GM23338 (cell line): Measurements from ENCODE around the gene USH2A. TPM values are rescaled to one million over a fixed set of nuclear protein-coding genes. Genes with fewer than 3 reads are reported as not detected.

ENCODE experiments used
- ATAC-seq: fragments of 200-7000 bp; cut with Tn5 transposase; 3 replicates; pipeline ENCODE4 v1.9.1; 2020
- DNase-seq: peaks from one replicate; pipeline ENCODE4 v3.0.0-alpha.2; 2015; ENCODE audit warnings: low spot score
- H2AFZ ChIP-seq: fragments of 200-600 bp; sonication (generic); 2 replicates; pipeline ENCODE4 v1.8.0; 2016; ENCODE audit warnings: antibody characterized with exemption, mild to moderate bottlenecking, moderate library complexity
- H3F3A ChIP-seq: fragments of 200-600 bp; sonication (generic); replicated peaks from 2 replicates; pipeline ENCODE4 v1.8.0; 2017; ENCODE audit warnings: antibody characterized with exemption, mixed run types, low read depth
- H3K27ac ChIP-seq: fragments of 200-600 bp; sonication (generic); 2 replicates; pipeline ENCODE4 v1.6.1; 2016; ENCODE audit warnings: low read depth
- H3K27me3 ChIP-seq: fragments of 200-600 bp; sonication (generic); 2 replicates; pipeline ENCODE4 v1.8.0; 2016; ENCODE audit warnings: mild to moderate bottlenecking, mixed run types, moderate library complexity; ENCODE audit not compliant: insufficient read depth
- H3K36me3 ChIP-seq: fragments of 200-600 bp; sonication (generic); 2 replicates; pipeline ENCODE4 v1.8.0; 2016; ENCODE audit warnings: mild to moderate bottlenecking; ENCODE audit not compliant: insufficient read depth
- H3K4me1 ChIP-seq: fragments of 200-600 bp; sonication (generic); 2 replicates; pipeline ENCODE4 v1.8.0; 2016; ENCODE audit warnings: mild to moderate bottlenecking, moderate library complexity; ENCODE audit not compliant: insufficient read depth
- H3K4me2 ChIP-seq: fragments of 200-600 bp; sonication (generic); 2 replicates; pipeline ENCODE4 v1.7.1; 2017; ENCODE audit warnings: mixed run types
- H3K4me3 ChIP-seq: fragments of 200-600 bp; sonication (generic); 2 replicates; pipeline ENCODE4 v1.6.1; 2016; ENCODE audit warnings: mixed run types
- H3K79me2 ChIP-seq: fragments of 200-600 bp; sonication (generic); replicated peaks from 2 replicates; pipeline ENCODE4 v1.8.0; 2017; ENCODE audit warnings: mild to moderate bottlenecking; ENCODE audit not compliant: insufficient read depth
- H3K9me2 ChIP-seq: fragments of 200-600 bp; sonication (generic); 2 replicates; pipeline ENCODE4 v1.8.0; 2017; ENCODE audit not compliant: insufficient read depth
- H4K20me1 ChIP-seq: fragments of 200-600 bp; sonication (generic); replicated peaks from 2 replicates; pipeline ENCODE4 v1.8.0; 2017; ENCODE audit warnings: mild to moderate bottlenecking; ENCODE audit not compliant: insufficient read depth
- H3K27ac Mint-ChIP-seq: 2 replicates; pipeline ENCODE4 v1.8.0; 2020; ENCODE audit warnings: inconsistent platforms, mild to moderate bottlenecking, moderate library complexity, mixed read lengths
- H3K27me3 Mint-ChIP-seq: 3 replicates; pipeline ENCODE4 v1.8.0; 2022; ENCODE audit warnings: low read depth, mild to moderate bottlenecking, moderate library complexity, mixed read lengths, inconsistent platforms; ENCODE audit not compliant: insufficient read depth, poor library complexity
- H3K36me3 Mint-ChIP-seq: 3 replicates; pipeline ENCODE4 v1.8.0; 2021; ENCODE audit warnings: low read depth, mild to moderate bottlenecking, inconsistent platforms, moderate library complexity, mixed read lengths
- H3K4me1 Mint-ChIP-seq: 3 replicates; pipeline ENCODE4 v1.8.0; 2020; ENCODE audit warnings: mild to moderate bottlenecking, inconsistent platforms, mixed read lengths
- H3K4me3 Mint-ChIP-seq: 3 replicates; pipeline ENCODE4 v1.8.0; 2021; ENCODE audit warnings: moderate library complexity, mild to moderate bottlenecking, inconsistent platforms, mixed read lengths
- H3K9me3 Mint-ChIP-seq: 3 replicates; pipeline ENCODE4 v1.8.0; 2020; ENCODE audit warnings: moderate library complexity, mild to moderate bottlenecking, inconsistent platforms, mixed read lengths
- CREB1 ChIP-seq: fragments of 250-450 bp; sonication (Bioruptor Pico); IDR thresholded peaks from 2 replicates; pipeline ENCODE4 v1.5.0; 2020; ENCODE audit warnings: low read depth, mild to moderate bottlenecking, moderate library complexity
- EZH2 ChIP-seq: fragments of 200-600 bp; sonication (generic); IDR thresholded peaks from one replicate; pipeline ENCODE4 v1.8.0; 2017; ENCODE audit warnings: antibody characterized with exemption, mild to moderate bottlenecking, low read depth; ENCODE audit not compliant: unreplicated experiment
- EZH2phosphoT487 ChIP-seq: fragments of 200-600 bp; sonication (generic); IDR thresholded peaks from one replicate; pipeline ENCODE4 v1.8.1; 2018; ENCODE audit warnings: antibody characterized with exemption; ENCODE audit not compliant: unreplicated experiment
- JUNB ChIP-seq: IDR thresholded peaks from one replicate; pipeline ENCODE4 v1.6.1; 2016; ENCODE audit warnings: antibody characterized with exemption; ENCODE audit not compliant: unreplicated experiment
- NANOG ChIP-seq: IDR thresholded peaks from 2 replicates; pipeline ENCODE4 v1.6.1; 2016; ENCODE audit warnings: antibody characterized with exemption, borderline replicate concordance
- STAT1 ChIP-seq: IDR thresholded peaks from one replicate; pipeline ENCODE4 v1.6.1; 2016; ENCODE audit warnings: antibody characterized with exemption; ENCODE audit not compliant: unreplicated experiment
- ZNF114 ChIP-seq: fragments of 250-450 bp; sonication (Bioruptor Pico); IDR thresholded peaks from 2 replicates; pipeline ENCODE4 v1.5.0; 2020; ENCODE audit warnings: mild to moderate bottlenecking, moderate library complexity
- ZNF331 ChIP-seq: fragments of 250-450 bp; sonication (Bioruptor Pico); IDR thresholded peaks from 2 replicates; pipeline ENCODE4 v1.5.0; 2020; ENCODE audit warnings: low read depth, mild to moderate bottlenecking, moderate library complexity
- long read RNA-seq: library from polyadenylated mRNA; unstranded; transcript quantifications from one replicate; pipeline ENCODE4 v2.0.0, GENCODE V29; 2020; ENCODE audit not compliant: unreplicated experiment
- polyA plus RNA-seq: library from polyadenylated mRNA; unstranded; fragments of >200 nt; fragmentation: Nextera tagmentation; extraction: Ambion mirVana; gene quantifications from 2 replicates; pipeline ENCODE4 v1.2.1, GENCODE V29; 2016
- total RNA-seq: library from RNA; depleted of rRNA; stranded (reverse); fragments of >200 nt; shearing (Covaris generic); gene quantifications from 2 replicates; pipeline ENCODE4 v1.2.3, GENCODE V29; 2014; rRNA removed
- TF ChIP-seq, protein P1 (sequence below): IDR thresholded peaks from one replicate; pipeline ENCODE4 v1.6.1; 2018; ENCODE audit warnings: antibody characterized with exemption; ENCODE audit not compliant: unreplicated experiment
- TF ChIP-seq, protein P2 (sequence below): fragments of 250-450 bp; sonication (Bioruptor Pico); IDR thresholded peaks from 2 replicates; pipeline ENCODE4 v1.5.0; 2020; ENCODE audit warnings: mild to moderate bottlenecking, moderate library complexity
- TF ChIP-seq, protein P3 (sequence below): IDR thresholded peaks from 2 replicates; pipeline ENCODE4 v1.6.1; 2016; ENCODE audit warnings: antibody characterized with exemption

USH2A gene, protein sequence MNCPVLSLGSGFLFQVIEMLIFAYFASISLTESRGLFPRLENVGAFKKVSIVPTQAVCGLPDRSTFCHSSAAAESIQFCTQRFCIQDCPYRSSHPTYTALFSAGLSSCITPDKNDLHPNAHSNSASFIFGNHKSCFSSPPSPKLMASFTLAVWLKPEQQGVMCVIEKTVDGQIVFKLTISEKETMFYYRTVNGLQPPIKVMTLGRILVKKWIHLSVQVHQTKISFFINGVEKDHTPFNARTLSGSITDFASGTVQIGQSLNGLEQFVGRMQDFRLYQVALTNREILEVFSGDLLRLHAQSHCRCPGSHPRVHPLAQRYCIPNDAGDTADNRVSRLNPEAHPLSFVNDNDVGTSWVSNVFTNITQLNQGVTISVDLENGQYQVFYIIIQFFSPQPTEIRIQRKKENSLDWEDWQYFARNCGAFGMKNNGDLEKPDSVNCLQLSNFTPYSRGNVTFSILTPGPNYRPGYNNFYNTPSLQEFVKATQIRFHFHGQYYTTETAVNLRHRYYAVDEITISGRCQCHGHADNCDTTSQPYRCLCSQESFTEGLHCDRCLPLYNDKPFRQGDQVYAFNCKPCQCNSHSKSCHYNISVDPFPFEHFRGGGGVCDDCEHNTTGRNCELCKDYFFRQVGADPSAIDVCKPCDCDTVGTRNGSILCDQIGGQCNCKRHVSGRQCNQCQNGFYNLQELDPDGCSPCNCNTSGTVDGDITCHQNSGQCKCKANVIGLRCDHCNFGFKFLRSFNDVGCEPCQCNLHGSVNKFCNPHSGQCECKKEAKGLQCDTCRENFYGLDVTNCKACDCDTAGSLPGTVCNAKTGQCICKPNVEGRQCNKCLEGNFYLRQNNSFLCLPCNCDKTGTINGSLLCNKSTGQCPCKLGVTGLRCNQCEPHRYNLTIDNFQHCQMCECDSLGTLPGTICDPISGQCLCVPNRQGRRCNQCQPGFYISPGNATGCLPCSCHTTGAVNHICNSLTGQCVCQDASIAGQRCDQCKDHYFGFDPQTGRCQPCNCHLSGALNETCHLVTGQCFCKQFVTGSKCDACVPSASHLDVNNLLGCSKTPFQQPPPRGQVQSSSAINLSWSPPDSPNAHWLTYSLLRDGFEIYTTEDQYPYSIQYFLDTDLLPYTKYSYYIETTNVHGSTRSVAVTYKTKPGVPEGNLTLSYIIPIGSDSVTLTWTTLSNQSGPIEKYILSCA (N-terminal part only)
- total RNA-seq (under 0.01 and 0.03 TPM in 2 replicates), polyA plus RNA-seq (0.03 and 0.26 TPM in 2 replicates)
- long read RNA-seq, result 0 reads

DNA sequence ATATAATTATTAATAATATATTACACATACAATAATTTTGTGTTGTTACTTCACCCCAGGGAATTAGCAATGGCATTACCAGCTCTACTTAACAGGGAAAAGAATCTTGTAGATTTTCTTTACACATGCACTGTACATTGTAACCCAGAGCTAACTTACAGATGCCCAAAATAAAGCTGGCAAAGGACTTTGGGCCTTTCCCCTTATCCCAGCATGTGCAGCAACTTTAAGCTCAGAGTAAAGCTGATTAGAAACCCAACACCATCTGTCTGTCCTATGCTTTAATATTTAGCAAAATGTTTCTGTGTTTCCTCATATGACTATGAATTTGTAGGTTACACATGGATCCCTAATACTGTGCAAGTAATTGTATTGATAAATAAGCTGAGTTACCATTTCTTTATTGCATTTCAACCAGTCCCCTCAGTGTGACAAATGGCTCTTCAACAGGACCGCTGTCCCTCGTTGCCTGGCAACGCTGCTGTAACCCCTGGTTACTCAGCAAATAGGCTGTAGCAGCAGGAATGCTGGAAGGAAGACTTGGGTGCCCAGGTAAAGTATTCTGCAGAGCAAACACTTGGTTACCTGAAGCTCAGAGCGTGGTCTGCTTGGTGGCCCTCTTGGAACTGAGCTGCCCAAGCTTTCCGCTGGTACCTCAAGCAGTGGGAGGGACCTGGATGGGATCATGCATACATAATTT is at the start of gene USH2A:
TSS of gene USH2A (minus strand) at position 628 of the 700 bp plus-strand sequence. CDS start 1,112 bp downstream, outside the sequence.
- Mint-ChIP-seq H3K4me1 (peaks cover 4% of the 10 kb centered on the region; the same call in 1 of the 3 replicates), H3K36me3 (no peaks in the 10 kb centered on the region), H3K27ac (no peak within 1 kb of the TSS), H3K4me3 (no peak within 1 kb of the TSS), H3K27me3 (no peaks in the 10 kb centered on the region), H3K9me3 (no peaks in the 10 kb centered on the region)
- no peak within 1 kb of the TSS for H3K4me2 ChIP-seq
- H3K4me1 ChIP-seq, result no peaks in the 10 kb centered on the region
- H3K79me2 ChIP-seq, result no peaks in the 10 kb centered on the region
- H3K27ac ChIP-seq, result no peak within 1 kb of the TSS
- no peaks in the 10 kb centered on the region for H3K36me3 ChIP-seq
- peak within 1 kb of the TSS; percentile 60; the same call in 1 of the 2 replicates for H2AFZ ChIP-seq
- no peak within 1 kb of the TSS for H3K4me3 ChIP-seq
- peak; percentile 49 for ATAC-seq
- no peaks in the 10 kb centered on the region for H3K9me2 ChIP-seq
- H3F3A ChIP-seq, result no peaks in the 10 kb centered on the region
- H3K27me3 ChIP-seq, result no peaks in the 10 kb centered on the region
- H4K20me1 ChIP-seq, result no peaks in the 10 kb centered on the region
- DNase-seq, result peak; percentile 42
- TF ChIP-seq, protein P1, sequence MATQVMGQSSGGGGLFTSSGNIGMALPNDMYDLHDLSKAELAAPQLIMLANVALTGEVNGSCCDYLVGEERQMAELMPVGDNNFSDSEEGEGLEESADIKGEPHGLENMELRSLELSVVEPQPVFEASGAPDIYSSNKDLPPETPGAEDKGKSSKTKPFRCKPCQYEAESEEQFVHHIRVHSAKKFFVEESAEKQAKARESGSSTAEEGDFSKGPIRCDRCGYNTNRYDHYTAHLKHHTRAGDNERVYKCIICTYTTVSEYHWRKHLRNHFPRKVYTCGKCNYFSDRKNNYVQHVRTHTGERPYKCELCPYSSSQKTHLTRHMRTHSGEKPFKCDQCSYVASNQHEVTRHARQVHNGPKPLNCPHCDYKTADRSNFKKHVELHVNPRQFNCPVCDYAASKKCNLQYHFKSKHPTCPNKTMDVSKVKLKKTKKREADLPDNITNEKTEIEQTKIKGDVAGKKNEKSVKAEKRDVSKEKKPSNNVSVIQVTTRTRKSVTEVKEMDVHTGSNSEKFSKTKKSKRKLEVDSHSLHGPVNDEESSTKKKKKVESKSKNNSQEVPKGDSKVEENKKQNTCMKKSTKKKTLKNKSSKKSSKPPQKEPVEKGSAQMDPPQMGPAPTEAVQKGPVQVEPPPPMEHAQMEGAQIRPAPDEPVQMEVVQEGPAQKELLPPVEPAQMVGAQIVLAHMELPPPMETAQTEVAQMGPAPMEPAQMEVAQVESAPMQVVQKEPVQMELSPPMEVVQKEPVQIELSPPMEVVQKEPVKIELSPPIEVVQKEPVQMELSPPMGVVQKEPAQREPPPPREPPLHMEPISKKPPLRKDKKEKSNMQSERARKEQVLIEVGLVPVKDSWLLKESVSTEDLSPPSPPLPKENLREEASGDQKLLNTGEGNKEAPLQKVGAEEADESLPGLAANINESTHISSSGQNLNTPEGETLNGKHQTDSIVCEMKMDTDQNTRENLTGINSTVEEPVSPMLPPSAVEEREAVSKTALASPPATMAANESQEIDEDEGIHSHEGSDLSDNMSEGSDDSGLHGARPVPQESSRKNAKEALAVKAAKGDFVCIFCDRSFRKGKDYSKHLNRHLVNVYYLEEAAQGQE, result no peak
- TF ChIP-seq CREB1 (CRISPR knock-in tag) (no peak), JUNB (no peak), STAT1 (no peak), EZH2phosphoT487 (no peak), EZH2 (no peak), NANOG (no peak), ZNF331 (CRISPR knock-in tag) (no peak), ZNF114 (CRISPR knock-in tag) (no peak)
- TF ChIP-seq, protein P2, sequence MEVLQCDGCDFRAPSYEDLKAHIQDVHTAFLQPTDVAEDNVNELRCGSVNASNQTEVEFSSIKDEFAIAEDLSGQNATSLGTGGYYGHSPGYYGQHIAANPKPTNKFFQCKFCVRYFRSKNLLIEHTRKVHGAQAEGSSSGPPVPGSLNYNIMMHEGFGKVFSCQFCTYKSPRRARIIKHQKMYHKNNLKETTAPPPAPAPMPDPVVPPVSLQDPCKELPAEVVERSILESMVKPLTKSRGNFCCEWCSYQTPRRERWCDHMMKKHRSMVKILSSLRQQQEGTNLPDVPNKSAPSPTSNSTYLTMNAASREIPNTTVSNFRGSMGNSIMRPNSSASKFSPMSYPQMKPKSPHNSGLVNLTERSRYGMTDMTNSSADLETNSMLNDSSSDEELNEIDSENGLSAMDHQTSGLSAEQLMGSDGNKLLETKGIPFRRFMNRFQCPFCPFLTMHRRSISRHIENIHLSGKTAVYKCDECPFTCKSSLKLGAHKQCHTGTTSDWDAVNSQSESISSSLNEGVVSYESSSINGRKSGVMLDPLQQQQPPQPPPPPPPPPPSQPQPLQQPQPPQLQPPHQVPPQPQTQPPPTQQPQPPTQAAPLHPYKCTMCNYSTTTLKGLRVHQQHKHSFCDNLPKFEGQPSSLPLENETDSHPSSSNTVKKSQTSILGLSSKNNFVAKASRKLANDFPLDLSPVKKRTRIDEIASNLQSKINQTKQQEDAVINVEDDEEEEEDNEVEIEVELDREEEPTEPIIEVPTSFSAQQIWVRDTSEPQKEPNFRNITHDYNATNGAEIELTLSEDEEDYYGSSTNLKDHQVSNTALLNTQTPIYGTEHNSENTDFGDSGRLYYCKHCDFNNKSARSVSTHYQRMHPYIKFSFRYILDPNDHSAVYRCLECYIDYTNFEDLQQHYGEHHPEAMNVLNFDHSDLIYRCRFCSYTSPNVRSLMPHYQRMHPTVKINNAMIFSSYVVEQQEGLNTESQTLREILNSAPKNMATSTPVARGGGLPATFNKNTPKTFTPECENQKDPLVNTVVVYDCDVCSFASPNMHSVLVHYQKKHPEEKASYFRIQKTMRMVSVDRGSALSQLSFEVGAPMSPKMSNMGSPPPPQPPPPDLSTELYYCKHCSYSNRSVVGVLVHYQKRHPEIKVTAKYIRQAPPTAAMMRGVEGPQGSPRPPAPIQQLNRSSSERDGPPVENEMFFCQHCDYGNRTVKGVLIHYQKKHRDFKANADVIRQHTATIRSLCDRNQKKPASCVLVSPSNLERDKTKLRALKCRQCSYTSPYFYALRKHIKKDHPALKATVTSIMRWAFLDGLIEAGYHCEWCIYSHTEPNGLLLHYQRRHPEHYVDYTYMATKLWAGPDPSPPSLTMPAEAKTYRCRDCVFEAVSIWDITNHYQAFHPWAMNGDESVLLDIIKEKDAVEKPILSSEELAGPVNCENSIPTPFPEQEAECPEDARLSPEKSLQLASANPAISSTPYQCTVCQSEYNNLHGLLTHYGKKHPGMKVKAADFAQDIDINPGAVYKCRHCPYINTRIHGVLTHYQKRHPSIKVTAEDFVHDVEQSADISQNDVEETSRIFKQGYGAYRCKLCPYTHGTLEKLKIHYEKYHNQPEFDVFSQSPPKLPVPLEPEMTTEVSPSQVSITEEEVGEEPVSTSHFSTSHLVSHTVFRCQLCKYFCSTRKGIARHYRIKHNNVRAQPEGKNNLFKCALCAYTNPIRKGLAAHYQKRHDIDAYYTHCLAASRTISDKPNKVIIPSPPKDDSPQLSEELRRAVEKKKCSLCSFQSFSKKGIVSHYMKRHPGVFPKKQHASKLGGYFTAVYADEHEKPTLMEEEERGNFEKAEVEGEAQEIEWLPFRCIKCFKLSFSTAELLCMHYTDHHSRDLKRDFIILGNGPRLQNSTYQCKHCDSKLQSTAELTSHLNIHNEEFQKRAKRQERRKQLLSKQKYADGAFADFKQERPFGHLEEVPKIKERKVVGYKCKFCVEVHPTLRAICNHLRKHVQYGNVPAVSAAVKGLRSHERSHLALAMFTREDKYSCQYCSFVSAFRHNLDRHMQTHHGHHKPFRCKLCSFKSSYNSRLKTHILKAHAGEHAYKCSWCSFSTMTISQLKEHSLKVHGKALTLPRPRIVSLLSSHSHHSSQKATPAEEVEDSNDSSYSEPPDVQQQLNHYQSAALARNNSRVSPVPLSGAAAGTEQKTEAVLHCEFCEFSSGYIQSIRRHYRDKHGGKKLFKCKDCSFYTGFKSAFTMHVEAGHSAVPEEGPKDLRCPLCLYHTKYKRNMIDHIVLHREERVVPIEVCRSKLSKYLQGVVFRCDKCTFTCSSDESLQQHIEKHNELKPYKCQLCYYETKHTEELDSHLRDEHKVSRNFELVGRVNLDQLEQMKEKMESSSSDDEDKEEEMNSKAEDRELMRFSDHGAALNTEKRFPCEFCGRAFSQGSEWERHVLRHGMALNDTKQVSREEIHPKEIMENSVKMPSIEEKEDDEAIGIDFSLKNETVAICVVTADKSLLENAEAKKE (CRISPR knock-in tag), result no peak
- TF ChIP-seq, protein P3, sequence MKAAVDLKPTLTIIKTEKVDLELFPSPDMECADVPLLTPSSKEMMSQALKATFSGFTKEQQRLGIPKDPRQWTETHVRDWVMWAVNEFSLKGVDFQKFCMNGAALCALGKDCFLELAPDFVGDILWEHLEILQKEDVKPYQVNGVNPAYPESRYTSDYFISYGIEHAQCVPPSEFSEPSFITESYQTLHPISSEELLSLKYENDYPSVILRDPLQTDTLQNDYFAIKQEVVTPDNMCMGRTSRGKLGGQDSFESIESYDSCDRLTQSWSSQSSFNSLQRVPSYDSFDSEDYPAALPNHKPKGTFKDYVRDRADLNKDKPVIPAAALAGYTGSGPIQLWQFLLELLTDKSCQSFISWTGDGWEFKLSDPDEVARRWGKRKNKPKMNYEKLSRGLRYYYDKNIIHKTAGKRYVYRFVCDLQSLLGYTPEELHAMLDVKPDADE, result no peak
